Breast epithelium (tissue), 3 donors: Measurements from ENCODE around the gene HDAC4.

ENCODE experiments used
- CTCF ChIP-seq, 3 donors: fragments of 450-650 bp; IDR thresholded peaks; one replicate each; pipeline ENCODE4 v1.5.1; 2016 to 2017; ENCODE audit warnings: antibody characterized with exemption in 3 of 3, mild to moderate bottlenecking in 3 of 3, moderate library complexity in 3 of 3
- POLR2A ChIP-seq: fragments of 450-650 bp; IDR thresholded peaks from one replicate; pipeline ENCODE4 v1.6.1; 2016; ENCODE audit warnings: antibody characterized with exemption, mild to moderate bottlenecking, moderate library complexity
- POLR2AphosphoS5 ChIP-seq, 3 donors: sonication (generic); formaldehyde crosslinking; IDR thresholded peaks; one replicate each; pipeline ENCODE4 v1.6.1; 2017; ENCODE audit warnings: antibody characterized with exemption in 3 of 3

GRCh38 chr2:239363946-239364637, 36.7 kb downstream of the HDAC4 start:
- no peak for TF ChIP-seq CTCF (IDR thresholded peaks at IDR 0.05)
- no peak for TF ChIP-seq POLR2A
- no peak for TF ChIP-seq POLR2AphosphoS5 (IDR thresholded peaks at IDR 0.05)
